NCI-H524 treated with DMSO at 0.1 percent for 48 hours (cell line): Measurements from ENCODE around the gene MOB3A.
A peak's percentile ranks its signal among the peaks of the same experiment; 100 is the strongest.
"Not testable (repeated sequence)": the region's sequence is repeated elsewhere in the genome, so short reads cannot be mapped to it uniquely, and the experiment has no call there.

Source experiments
- DNase-seq: peaks from one replicate; lab custom pipeline; 2025; lab: John Stamatoyannopoulos, UW

The MOB3A gene

DNA sequence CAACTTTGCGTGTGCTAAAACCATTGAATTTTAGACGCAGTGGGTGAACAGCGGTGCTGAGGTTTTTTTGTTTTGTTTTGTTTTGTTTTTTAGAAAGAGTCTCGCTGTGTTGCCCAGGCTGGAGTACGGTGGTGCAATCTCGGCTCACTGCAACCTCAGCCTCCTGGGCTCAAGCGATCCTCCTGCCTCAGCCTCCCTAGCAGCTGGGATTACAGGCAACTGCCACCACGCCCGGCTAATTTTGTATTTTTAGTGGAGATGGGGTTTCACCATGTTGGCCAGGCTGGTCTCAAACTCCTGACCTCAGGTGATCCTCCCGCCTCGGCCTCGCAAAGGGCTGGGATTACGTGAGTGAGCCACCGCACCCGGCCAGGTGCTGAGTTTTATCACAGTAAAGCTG, 61.9 kb downstream of the MOB3A start:
- DNase-seq: not testable (repeated sequence)

DNA sequence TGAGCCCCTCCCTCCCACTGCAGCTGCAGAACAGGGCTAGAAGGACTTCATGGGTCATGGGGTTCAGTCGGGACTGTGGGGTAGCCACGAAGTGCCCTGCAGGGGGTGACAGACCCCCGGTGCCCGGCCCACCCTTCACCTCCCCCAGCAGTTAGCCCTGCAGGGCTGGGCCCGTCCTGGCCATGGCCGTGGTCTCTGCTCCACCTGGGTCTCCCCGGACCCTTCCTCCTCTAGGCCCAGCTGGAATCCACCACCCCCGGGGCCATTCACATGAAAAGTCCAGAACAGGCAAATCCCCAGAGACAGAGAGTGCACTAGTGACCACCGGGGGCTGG, 62.3 kb downstream of the MOB3A start:
- no peak for DNase-seq

DNA sequence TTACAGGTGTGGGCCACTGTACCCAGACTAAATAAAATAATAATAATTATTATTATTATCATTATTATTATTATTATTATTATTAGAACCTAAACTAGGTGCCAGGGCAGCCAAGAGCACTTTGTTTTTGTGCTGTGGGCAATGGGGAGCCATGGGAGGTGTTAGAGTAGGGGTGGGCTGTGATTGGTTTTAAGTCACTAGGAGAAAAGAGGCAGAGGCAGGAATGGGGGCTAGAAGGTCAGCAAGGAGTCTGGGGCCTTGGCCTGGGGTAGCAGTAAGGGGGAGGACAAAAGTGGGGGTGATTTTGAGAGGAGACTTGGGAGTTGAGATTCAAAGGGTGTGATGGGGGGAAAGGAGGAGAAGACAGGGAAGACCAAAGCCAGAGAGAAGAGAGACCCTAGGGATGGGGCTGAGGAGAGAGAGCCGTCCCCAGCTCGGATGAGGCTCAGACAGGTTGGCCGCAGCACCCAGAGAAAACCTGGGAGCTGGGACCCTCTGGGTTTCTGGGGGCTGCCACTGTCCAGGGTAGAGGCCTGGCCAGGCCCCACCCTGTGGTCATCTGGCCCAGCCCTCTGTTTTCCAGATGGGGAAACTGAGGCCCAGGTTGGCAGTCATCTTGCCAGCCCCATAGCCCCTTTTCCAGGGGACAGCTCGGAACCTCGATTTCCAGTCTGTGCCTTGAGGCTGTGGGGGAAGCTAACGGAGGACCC, 62.9 kb downstream of the MOB3A start:
- DNase-seq: no peak

DNA sequence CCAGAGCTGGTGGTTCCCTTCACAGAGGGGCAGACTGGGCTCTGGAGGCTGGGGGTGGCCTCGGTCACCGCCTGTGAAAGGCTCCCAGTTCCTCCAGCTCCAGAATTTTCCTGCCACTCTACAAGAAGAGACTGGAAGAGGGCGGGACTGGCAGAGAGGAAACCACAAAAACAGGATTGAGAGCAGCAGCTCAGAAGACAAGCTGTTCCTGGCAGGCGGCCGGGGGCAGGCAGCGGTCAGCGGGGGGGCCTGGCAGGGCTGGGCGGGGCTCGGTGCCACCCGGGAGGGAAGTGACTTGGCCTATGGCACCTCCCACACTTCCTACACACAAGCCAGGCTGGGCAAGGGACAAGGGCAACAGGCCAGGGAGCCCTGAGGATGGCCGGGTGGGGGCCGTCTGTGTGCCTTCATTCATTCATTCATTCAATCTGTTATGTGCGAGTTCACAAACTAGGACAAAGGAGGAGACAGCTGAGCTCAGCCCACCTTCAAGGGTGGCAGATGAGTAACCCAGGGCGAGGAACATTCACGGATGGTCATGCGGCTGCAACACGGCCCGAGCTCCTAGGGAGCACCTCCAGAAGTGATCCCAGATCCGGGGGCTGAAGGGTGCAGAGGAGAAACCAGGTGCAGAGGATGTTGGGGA, 63.7 kb downstream of the MOB3A start:
- DNase-seq: peak; percentile 61

DNA sequence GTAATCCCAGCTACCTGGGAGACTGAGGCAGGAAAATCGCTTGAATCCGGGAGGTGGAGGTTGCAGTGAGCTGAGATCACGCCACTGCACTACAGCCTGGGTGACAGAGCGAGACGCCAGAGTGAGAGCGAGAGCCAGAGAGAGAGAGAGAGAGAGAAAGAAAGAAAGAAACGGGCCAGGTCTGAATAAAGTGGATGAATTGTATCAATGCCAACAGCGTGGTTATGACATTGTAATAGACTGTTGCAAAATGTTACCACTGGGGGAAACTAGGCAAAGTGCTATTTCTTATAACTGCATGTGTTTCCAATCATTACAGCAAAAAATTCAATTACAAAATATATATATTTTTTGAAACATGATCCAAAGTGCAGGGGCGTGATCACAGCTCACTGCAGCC, 68.8 kb downstream of the MOB3A start:
- no peak for DNase-seq

DNA sequence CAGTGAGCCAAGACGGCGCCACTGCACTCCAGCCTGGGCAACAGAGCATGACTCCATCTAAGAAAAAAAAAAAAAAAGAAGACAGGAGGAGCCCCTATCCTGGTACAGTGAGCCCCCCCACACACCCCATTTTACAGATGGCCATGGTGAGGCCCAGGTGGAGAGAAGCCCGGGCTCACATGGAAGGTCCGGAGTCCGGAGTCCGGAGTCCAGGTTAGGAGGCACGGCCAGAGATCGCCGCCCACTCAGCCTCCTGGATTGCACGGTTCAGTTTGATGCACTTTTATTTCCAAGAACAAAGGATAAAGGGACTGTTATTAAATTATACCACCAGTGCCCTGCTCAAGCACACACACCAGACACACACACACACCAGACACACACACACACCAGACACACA, 69.4 kb downstream of the MOB3A start:
- DNase-seq: no peak

DNA sequence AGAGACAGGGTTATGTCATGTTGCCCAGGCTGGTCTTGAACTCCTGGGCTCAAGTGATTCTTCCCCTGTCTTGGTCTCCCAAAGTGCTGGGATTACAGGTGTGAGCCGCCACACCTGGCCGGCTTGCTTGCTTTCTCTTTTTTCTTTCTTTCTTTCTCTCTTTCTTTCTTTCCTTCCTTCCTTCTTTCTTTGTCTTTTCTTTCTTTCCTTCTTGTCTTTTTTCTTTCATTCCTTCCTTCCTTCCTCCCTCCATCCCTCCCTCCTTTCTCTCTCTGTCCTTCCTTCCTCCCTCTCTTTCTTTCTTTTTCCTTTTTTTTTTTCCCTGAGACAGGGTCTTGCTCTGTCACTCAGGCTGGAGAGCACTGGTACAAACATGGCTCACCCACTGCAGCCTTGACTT, 73.8 kb downstream of the MOB3A start:
- no peak for DNase-seq

DNA sequence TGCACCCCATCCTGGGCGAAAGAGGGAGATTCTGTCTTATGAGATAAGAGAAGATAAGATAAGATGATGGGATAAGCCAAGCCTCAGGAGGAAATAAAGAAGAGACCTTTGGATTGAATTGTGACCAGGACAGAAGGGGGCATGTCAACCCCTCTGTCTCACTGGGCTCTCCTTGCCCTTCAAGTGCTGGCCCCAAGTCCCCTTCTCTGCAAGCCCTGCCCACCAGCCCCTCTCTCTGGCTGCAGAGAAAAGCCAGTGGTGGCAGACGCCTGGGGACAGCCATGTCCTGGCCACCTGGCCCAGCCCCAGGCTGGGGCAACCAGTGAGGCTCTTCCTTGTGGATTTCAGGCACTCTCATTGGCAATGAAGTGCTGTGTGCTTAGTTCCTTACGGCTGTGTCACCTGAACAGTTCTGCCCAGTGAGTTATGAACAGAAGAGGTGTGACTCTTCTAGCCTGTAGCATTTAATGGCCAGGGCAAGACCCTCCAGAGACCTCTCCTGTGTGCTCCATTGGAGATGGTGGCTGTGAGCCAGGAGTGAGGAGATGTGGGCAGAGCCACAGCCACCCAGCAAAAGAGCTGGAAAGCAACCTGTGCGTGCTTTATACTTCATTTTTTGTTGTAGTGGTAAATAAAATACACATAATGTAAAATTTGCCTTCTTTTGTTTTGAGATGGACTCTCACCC, 74.5 kb downstream of the MOB3A start:
- DNase-seq: no peak
